AG09319 (cell line): ENCODE results near the gene DAPK3.

Source experiments
- DNase-seq: peaks from one replicate; pipeline ENCODE4 v3.0.0-alpha.2; 2010; ENCODE audit warnings: low read depth; ENCODE audit errors: extremely low read depth
- CTCF ChIP-seq: IDR thresholded peaks from 2 replicates; pipeline ENCODE4 v1.5.1; 2011; ENCODE audit warnings: low read depth, mild to moderate bottlenecking, inconsistent platforms, low read length, moderate library complexity

DAPK3 gene

GRCh38 chr19:3936506-3937442 is 34.1 kb downstream of the DAPK3 start:
- DNase-seq, result no peak
- no peak for TF ChIP-seq CTCF

GRCh38 chr19:3932931-3933810 is 37.7 kb downstream of the DAPK3 start, which contains the start of gene NMRK2:
Gene NMRK2 (plus strand): TSS chr19:3933069. CDS start chr19:3933672, 603 bp downstream.
- DNase-seq, result no peak

GRCh38 chr19:3931041-3931440 is 39.9 kb downstream of the DAPK3 start:
- TF ChIP-seq CTCF, result no peak
- no peak for DNase-seq

More at GRCh38 chr19:3932931-3933810, 37.7 kb downstream of the DAPK3 start, which contains the start of gene NMRK2:
- TF ChIP-seq CTCF, result no peak

- TF ChIP-seq CTCF, result no peak
- no peak for DNase-seq
Measured at GRCh38 chr19:3923912-3924311, 47.0 kb downstream of the DAPK3 start.

GRCh38 chr19:3923096-3923758 is 47.7 kb downstream of the DAPK3 start:
- no peak for TF ChIP-seq CTCF
- no peak for DNase-seq

GRCh38 chr19:3919793-3920192 is 51.1 kb downstream of the DAPK3 start:
- TF ChIP-seq CTCF, result no peak
- no peak for DNase-seq
